Left cardiac atrium (tissue), 4 donors: Measurements from ENCODE around the gene PLA2G4C. TPM values are rescaled to one million over a fixed set of nuclear protein-coding genes. Genes with fewer than 3 reads are reported as not detected.

Experiments
- ATAC-seq, 2 donors: fragments of 200-7000 bp; cut with Tn5 transposase; one replicate each; pipeline ENCODE4 v1.9.1; 2020; ENCODE audit warnings: mild to moderate bottlenecking in 2 of 2, moderate library complexity in 2 of 2
- DNase-seq: peaks from one replicate; pipeline ENCODE4 v3.0.0-alpha.2; 2020
- intact Hi-C, 2 donors: fragments of 100-400 bp; cut with DNase I; formaldehyde crosslinking; loops; one replicate each; pipeline versions ENCODE4 v1.14.1 to v1.15.1; 2022 to 2023
- total RNA-seq, 2 donors: library from RNA; stranded (reverse); fragmentation: NEBNext Ultra II Directional; extraction: Animal tissue kit (Norgen Biotek cat#: 25700); gene quantifications; one replicate each; pipeline ENCODE4 v1.2.1, GENCODE V29; 2021
- donor health status: DM: no; HTN: yes; CAD: no.
- donor health status: DM: no; HTN: yes; CAD: no; lungs with severe emphysema.
- donor health status: DM: yes; HTN: yes; CAD: no.
- donor health status: Dilated cardiomyopathy.

The PLA2G4C gene
- total RNA-seq, 2 donors from 2014 or later = 20.3 to 23.9 TPM

DNA sequence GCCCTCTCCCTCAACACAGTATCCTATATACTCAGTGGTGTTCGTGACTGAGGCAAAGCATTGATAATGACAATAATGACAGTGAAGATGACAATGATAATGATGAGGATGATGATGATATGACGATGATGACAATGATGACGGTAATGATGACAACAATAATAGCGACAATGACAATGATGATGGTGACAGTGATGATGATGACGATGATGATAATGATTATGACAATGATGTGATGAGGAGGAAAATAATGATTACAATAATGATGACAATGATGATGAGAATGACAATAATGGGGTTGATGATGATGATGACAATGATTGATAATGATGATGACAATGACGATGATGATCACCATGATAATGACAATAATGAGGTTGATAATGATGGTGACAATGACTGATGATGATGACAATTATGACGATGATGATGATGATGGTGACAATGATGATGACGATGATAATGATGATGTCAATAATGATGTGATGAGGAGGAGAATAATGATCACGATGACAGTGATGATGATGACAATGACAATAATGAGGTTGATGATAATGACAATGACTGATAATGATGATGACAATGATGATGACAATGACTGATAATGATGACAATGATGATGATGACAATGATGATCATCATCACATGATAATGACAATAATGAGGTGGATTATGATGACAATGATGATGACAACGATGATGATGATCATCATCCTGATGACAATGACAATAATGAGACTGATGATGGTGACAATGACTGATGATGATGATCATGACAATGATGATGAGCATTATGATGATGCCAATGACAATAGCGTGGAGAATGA is 99.5 kb downstream of the PLA2G4C start:
- no peak for DNase-seq
- intact Hi-C loops = no loop called here
- no peak for ATAC-seq

DNA sequence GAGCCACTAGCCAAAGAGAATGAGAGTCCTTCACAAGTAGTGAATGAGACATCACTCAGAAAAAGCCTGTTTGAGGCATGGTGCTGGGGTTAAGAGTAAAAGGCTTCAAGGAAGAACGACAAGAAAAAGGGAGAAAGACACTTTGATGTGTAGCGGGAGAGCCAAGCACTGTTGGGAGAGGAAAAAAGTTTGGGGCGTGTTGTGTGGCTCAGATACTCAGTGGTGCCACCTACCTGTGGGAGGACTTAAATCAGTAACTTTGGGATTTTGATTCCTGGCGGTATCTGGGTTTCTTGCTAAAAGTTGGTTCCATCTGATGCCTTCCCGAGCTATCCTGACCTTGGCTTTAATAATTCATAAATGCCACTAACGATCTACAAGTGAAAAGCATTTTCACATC is 103.9 kb downstream of the PLA2G4C start:
- DNase-seq (no peak), ATAC-seq (no peak)
- intact Hi-C loops = no loop called here

DNA sequence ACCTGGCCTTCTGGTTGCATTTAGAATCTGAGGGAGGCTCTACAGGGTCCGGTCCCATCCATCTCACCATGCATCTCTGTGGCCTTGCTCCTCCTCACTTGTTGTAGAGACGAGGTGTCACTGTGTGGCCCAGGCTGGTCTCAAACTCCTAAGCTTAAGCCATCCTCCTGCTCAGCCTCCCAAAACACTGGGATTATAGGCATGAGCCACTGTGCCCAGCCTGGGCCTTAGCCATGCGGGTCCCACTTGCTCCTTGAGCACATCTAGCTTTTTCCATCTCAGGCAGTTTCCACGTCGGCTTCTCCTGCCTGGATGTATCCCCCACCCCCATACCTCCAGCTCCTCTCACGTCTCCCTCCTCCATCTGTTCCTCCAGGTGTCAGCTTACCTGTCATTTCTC is 106.4 kb downstream of the PLA2G4C start:
- intact Hi-C loops = no loop called here
- DNase-seq (no peak), ATAC-seq (no peak)

DNA sequence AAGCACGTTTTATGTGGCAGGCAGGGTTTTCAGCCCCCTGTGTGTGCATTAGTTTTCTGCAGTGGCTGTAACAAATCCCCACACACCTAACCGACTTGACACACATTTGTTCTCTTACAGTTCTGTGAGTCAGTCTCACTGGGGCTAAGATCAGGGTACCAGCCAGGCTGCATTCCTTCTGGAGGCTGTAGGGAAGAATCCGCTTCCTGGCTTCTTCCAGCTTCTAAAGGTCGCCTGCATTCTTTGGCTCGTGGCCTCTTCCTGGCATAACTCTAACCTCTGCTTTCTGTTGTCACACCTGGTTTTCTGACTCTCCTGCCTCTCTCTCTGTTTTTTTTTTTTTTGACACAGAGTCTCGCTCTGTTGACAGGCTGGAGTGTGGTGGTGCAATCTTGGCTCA is 109.8 kb downstream of the PLA2G4C start:
- intact Hi-C loops = no loop called here
- DNase-seq (no peak), ATAC-seq (no peak)

DNA sequence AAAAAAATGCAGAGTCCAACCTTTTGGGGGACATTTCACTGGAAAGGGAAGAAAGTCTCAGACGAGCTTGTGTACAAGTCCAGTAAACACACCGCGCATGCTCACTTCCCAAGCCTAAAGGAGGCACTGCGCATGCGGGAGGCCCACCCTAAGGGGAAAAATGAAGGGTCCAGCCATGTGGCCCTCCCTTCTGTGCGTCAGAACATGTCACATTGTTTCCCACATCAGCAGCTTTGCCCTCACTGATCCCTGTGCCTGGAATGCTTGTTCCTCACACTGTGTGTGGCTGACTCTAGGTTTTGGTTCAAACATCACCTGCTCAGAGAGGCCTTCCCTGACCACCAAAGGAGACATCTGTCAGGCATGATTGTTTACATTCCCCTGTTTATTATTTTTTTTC is 111.8 kb downstream of the PLA2G4C start:
- no peak for DNase-seq
- intact Hi-C loops = no loop called here
- ATAC-seq = no peak

Other genes with a start within 250 kb of the PLA2G4C start
- gene SULT2A1, start 224.5 kb downstream of the PLA2G4C start, total RNA-seq = not detected
- gene BSPH1, start 118.6 kb downstream of the PLA2G4C start, total RNA-seq = not detected
- gene ELSPBP1, start 116.2 kb downstream of the PLA2G4C start, total RNA-seq = not detected
- not detected for gene CABP5, start 66.7 kb downstream of the PLA2G4C start, total RNA-seq
- gene LIG1, start 59.5 kb upstream of the PLA2G4C start, total RNA-seq = 1 to 10 TPM; 5.8 to 7.4 TPM
- gene ZSWIM9, start 59.9 kb upstream of the PLA2G4C start, total RNA-seq = 1 to 10 TPM; 4.6 to 6.2 TPM
- 10 to 100 TPM; 33.5 to 37.4 TPM for gene CARD8, start 145.1 kb upstream of the PLA2G4C start, total RNA-seq
- under 1 TPM; 0.39 to 0.74 TPM for gene ZNF114, start 159.3 kb upstream of the PLA2G4C start, total RNA-seq
- gene EMP3, start 214.7 kb upstream of the PLA2G4C start, total RNA-seq = 10 to 100 TPM; 89.9 TPM